PC-9 (cell line): Measurements from ENCODE around the gene CNBP.

Source experiments
- EZH2 ChIP-seq: fragments of 200-600 bp; sonication (generic); IDR thresholded peaks from 2 replicates; pipeline ENCODE4 v1.8.0; 2017; ENCODE audit warnings: antibody characterized with exemption, low read depth
- TF ChIP-seq, protein P1 (sequence below): fragments of 200-600 bp; sonication (generic); conservative IDR thresholded peaks from 2 replicates; pipeline ENCODE4 v1.6.1; 2017; ENCODE audit warnings: mixed run types, antibody characterized with exemption, mild to moderate bottlenecking, moderate library complexity

DNA sequence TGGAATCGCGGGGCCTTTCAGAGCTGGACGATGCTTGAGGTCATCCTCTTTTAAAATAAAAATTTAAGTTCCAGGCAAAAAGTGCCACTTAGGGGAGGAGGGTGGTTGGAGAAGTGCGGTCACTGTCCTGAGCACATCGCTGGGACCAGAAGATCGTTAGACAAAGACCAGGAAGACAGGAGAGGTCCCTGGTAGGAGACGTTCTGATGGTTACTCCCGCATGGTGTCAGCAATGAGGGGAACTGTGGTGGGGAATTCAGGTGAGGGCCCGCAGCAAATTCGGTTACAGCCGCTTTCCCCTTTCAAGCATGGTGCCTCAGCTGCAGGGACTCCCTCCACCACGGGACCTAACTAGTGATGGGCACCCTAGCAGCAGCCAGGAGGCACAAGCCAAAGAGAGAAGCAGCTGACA lies 21.8 kb downstream of the CNBP start:
- TF ChIP-seq, protein P1, sequence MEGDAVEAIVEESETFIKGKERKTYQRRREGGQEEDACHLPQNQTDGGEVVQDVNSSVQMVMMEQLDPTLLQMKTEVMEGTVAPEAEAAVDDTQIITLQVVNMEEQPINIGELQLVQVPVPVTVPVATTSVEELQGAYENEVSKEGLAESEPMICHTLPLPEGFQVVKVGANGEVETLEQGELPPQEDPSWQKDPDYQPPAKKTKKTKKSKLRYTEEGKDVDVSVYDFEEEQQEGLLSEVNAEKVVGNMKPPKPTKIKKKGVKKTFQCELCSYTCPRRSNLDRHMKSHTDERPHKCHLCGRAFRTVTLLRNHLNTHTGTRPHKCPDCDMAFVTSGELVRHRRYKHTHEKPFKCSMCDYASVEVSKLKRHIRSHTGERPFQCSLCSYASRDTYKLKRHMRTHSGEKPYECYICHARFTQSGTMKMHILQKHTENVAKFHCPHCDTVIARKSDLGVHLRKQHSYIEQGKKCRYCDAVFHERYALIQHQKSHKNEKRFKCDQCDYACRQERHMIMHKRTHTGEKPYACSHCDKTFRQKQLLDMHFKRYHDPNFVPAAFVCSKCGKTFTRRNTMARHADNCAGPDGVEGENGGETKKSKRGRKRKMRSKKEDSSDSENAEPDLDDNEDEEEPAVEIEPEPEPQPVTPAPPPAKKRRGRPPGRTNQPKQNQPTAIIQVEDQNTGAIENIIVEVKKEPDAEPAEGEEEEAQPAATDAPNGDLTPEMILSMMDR: peak; percentile 59; the same call in 1 of the 2 replicates
- TF ChIP-seq EZH2: no peak
